ENCODE data around the gene CLDN10. TPM values are rescaled to one million over a fixed set of nuclear protein-coding genes. Genes with fewer than 3 reads are reported as not detected.

CLDN10 gene
- total and polyA plus RNA-seq, 3 experiments from 2014 or later = not detected

- Mint-ChIP-seq H3K4me3 (no peak overlapping the region), H3K4me1 (peaks cover 4 to 6% (median 5%) of the 10 kb centered on the region in 3 donors), H3K36me3 (peaks cover 0 to 4% (median 0%) of the 10 kb centered on the region in 3 donors), H3K27ac (no peak overlapping the region), H3K9me3 (peaks cover 0 to 2% (median 0%) of the 10 kb centered on the region in 5 donors), H3K27me3 (peaks cover 20 to 39% of the 10 kb centered on the region in 2 donors)
- no peaks in the 10 kb centered on the region for H3K4me1 ChIP-seq (ENCODE audit: insufficient read depth, low read length)
- DNase-seq = no peak
- no peak overlapping the region for H3K4me3 ChIP-seq (ENCODE audit: low read length)
- no peak overlapping the region for H3K27ac ChIP-seq (ENCODE audit: low read depth, low read length)
- H3K36me3 ChIP-seq (ENCODE audit: insufficient read depth, low read length) = no peaks in the 10 kb centered on the region
- ChIA-PET POLR2A (no interaction called here), CTCF (no interaction called here)
- no peaks in the 10 kb centered on the region for H3K9me3 ChIP-seq (ENCODE audit: low read length)
- H3K27me3 ChIP-seq (ENCODE audit: insufficient read depth, low read length, poor library complexity, severe bottlenecking) = peaks cover 6% of the 10 kb centered on the region
Observed at GRCh38 chr13:95547531-95548167, 4.9 kb upstream of the CLDN10 start.

GRCh38 chr13:95552208-95552538, 347 bp upstream of the CLDN10 start:
- Histone ChIP-seq H3K9me3 (ENCODE audit: low read length) (no peaks in the 10 kb centered on the region), H3K4me3 (ENCODE audit: low read length) (no peak overlapping the region), H3K4me1 (ENCODE audit: insufficient read depth, low read length) (peaks cover 3% of the 10 kb centered on the region), H3K36me3 (ENCODE audit: insufficient read depth, low read length) (no peaks in the 10 kb centered on the region), H3K27me3 (ENCODE audit: insufficient read depth, low read length, poor library complexity, severe bottlenecking) (peaks cover 16% of the 10 kb centered on the region), H3K27ac (ENCODE audit: low read depth, low read length) (no peak overlapping the region)
- peak overlapping the region in 1 of 7 donors; percentile 22 for H3K4me3 Mint-ChIP-seq
- peaks cover 32 to 73% of the 10 kb centered on the region in 2 donors for H3K27me3 Mint-ChIP-seq
- no peak for DNase-seq
- CTCF ChIA-PET = no interaction called here
- H3K36me3 Mint-ChIP-seq = peaks cover 0 to 4% (median 0%) of the 10 kb centered on the region in 3 donors
- POLR2A ChIA-PET = no interaction called here
- H3K4me1 Mint-ChIP-seq = peaks cover 12 to 20% (median 18%) of the 10 kb centered on the region in 3 donors
- H3K9me3 Mint-ChIP-seq = peaks cover 0 to 2% (median 0%) of the 10 kb centered on the region in 5 donors
- no peak overlapping the region for H3K27ac Mint-ChIP-seq

DNA sequence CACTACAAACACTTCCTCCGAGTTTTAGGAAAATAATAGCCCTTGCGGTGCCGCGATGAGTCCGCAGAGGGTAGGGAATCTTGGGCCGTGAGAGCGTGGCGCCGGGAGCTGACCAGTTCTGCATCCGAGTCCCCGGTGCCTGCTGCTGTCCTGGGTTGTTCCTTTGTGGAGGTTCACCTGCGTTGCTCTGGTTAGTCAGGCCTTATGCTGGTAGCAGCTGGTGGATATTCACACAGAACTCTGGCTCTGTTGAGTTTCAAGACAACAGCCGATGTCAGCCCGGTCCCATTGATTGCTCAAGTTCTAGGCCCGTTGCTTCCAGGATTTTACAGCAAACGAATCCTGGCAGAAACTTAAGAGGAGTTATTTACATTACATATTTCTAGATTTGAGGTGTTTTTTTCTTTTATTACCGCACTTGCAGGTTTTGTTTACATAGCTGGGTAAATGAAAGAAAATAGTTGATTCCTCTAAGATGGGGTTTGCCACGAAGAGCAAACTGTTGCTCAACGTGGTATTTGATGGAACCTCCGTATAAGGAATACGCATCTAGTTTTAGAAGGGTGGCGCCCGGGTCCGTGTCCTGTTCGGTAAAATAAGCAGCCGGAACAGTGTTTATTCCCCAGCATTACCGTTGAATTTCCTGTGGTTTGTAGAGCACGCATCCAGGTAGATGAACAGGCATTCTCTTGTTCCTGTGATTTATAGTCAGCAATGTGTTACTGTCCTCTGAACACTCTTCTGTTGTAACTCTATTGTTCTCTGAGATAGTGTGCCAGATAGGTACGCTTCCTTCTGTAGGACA, 1.3 kb downstream of the CLDN10 start:
- peaks cover 12 to 20% (median 18%) of the 10 kb centered on the region in 3 donors for H3K4me1 Mint-ChIP-seq
- POLR2A ChIA-PET = no interaction called here
- DNase-seq = no peak
- peaks cover 3% of the 10 kb centered on the region for H3K4me1 ChIP-seq (ENCODE audit: insufficient read depth, low read length)
- no peak overlapping the region for H3K4me3 ChIP-seq (ENCODE audit: low read length)
- peak overlapping the region in 1 of 8 donors; percentile 62 for H3K27ac Mint-ChIP-seq
- CTCF ChIA-PET = no interaction called here
- peaks cover 29 to 79% of the 10 kb centered on the region in 2 donors for H3K27me3 Mint-ChIP-seq
- peak overlapping the region in 4 of 7 donors; percentile 48 to 58 (median 49) for H3K4me3 Mint-ChIP-seq
- no peaks in the 10 kb centered on the region for H3K9me3 ChIP-seq (ENCODE audit: low read length)
- peaks cover 0 to 4% (median 0%) of the 10 kb centered on the region in 3 donors for H3K36me3 Mint-ChIP-seq
- H3K27me3 ChIP-seq (ENCODE audit: insufficient read depth, low read length, poor library complexity, severe bottlenecking) = peaks cover 16% of the 10 kb centered on the region
- no peaks in the 10 kb centered on the region for H3K36me3 ChIP-seq (ENCODE audit: insufficient read depth, low read length)
- H3K27ac ChIP-seq (ENCODE audit: low read depth, low read length) = no peak overlapping the region
- peaks cover 0 to 2% (median 0%) of the 10 kb centered on the region in 5 donors for H3K9me3 Mint-ChIP-seq

DNA sequence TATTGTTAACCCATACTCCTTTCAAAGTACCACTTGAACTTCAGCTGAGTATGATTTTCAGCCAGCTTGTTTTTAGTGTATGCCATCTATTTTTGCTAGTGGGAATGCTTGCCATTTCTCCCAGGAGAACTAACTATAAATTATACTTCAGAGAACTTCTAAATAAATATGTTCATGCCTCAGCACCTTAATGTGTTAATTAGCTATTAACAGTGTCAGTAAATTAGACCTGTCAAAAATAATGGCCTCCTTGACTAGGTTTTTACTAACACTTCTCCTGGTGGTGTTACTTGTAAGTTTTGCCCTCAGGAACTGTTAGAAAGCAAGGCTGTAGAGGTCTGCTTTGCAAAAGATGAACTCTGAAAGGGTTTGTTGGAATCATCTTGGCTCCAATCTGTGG, 4.5 kb downstream of the CLDN10 start:
- peaks cover 10 to 15% (median 12%) of the 10 kb centered on the region in 3 donors for H3K4me1 Mint-ChIP-seq
- H3K4me3 Mint-ChIP-seq = no peak overlapping the region
- Histone ChIP-seq H3K4me3 (ENCODE audit: low read length) (no peak overlapping the region), H3K27me3 (ENCODE audit: insufficient read depth, low read length, poor library complexity, severe bottlenecking) (peaks cover 10% of the 10 kb centered on the region), H3K27ac (ENCODE audit: low read depth, low read length) (no peak overlapping the region), H3K4me1 (ENCODE audit: insufficient read depth, low read length) (peaks cover 3% of the 10 kb centered on the region), H3K9me3 (ENCODE audit: low read length) (no peaks in the 10 kb centered on the region), H3K36me3 (ENCODE audit: insufficient read depth, low read length) (no peaks in the 10 kb centered on the region)
- ChIA-PET POLR2A (no interaction called here), CTCF (no interaction called here)
- peaks cover 0 to 1% (median under 1%) of the 10 kb centered on the region in 3 donors for H3K36me3 Mint-ChIP-seq
- no peaks in the 10 kb centered on the region for H3K9me3 Mint-ChIP-seq
- DNase-seq = no peak
- H3K27me3 Mint-ChIP-seq = peaks cover 12 to 56% of the 10 kb centered on the region in 2 donors
- H3K27ac Mint-ChIP-seq = no peak overlapping the region

GRCh38 chr13:95559100-95559499, 6.6 kb downstream of the CLDN10 start:
- H3K4me1 Mint-ChIP-seq = peaks cover 2 to 5% (median 3%) of the 10 kb centered on the region in 3 donors
- H3K4me3 Mint-ChIP-seq = no peak overlapping the region
- Histone ChIP-seq H3K36me3 (ENCODE audit: insufficient read depth, low read length) (no peaks in the 10 kb centered on the region), H3K27me3 (ENCODE audit: insufficient read depth, low read length, poor library complexity, severe bottlenecking) (peaks cover 3% of the 10 kb centered on the region), H3K4me3 (ENCODE audit: low read length) (no peak overlapping the region), H3K27ac (ENCODE audit: low read depth, low read length) (no peak overlapping the region), H3K9me3 (ENCODE audit: low read length) (no peaks in the 10 kb centered on the region), H3K4me1 (ENCODE audit: insufficient read depth, low read length) (no peaks in the 10 kb centered on the region)
- H3K27ac Mint-ChIP-seq = no peak overlapping the region
- POLR2A ChIA-PET = no interaction called here
- CTCF ChIA-PET = no interaction called here
- no peaks in the 10 kb centered on the region for H3K9me3 Mint-ChIP-seq
- H3K36me3 Mint-ChIP-seq = peaks cover 0 to 1% (median 0%) of the 10 kb centered on the region in 3 donors
- H3K27me3 Mint-ChIP-seq = peaks cover 3 to 48% of the 10 kb centered on the region in 2 donors
- DNase-seq = no peak

- H3K27me3 ChIP-seq (ENCODE audit: insufficient read depth, low read length, poor library complexity, severe bottlenecking) = no peaks in the 10 kb centered on the region
- no peaks in the 10 kb centered on the region for H3K36me3 ChIP-seq (ENCODE audit: insufficient read depth, low read length)
- no peak overlapping the region for H3K27ac Mint-ChIP-seq
- ChIA-PET POLR2A (no interaction called here), CTCF (no interaction called here)
- H3K4me3 Mint-ChIP-seq = no peak overlapping the region
- no peaks in the 10 kb centered on the region for H3K9me3 ChIP-seq (ENCODE audit: low read length)
- peaks cover 0 to 1% (median 0%) of the 10 kb centered on the region in 3 donors for H3K36me3 Mint-ChIP-seq
- no peak for DNase-seq
- no peak overlapping the region for H3K27ac ChIP-seq (ENCODE audit: low read depth, low read length)
- peaks cover 0 to 2% (median 0%) of the 10 kb centered on the region in 3 donors for H3K4me1 Mint-ChIP-seq
- no peaks in the 10 kb centered on the region for H3K9me3 Mint-ChIP-seq
- H3K4me1 ChIP-seq (ENCODE audit: insufficient read depth, low read length) = no peaks in the 10 kb centered on the region
- H3K4me3 ChIP-seq (ENCODE audit: low read length) = no peak overlapping the region
- peaks cover 0 to 38% of the 10 kb centered on the region in 2 donors for H3K27me3 Mint-ChIP-seq
Observed at GRCh38 chr13:95560387-95560786, 7.9 kb downstream of the CLDN10 start.

DNA sequence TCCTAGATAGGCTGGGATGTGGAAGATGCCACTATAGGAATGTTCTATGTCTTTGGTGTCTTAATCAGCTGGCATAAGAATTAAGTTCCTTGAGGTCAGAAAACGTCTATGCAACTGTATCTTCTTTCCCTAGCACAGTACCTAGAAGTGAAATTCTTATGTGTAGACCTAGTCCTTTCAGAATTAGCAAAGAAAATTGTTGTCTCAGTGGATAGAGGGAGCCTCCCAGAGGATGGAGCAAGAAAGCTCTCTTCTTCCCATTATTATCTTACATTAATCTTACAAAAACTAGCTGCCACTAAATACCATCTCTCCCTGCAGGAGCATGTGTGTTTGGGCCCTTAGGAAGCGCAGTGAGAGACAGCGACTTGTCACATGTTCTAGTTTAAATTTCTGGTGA, 11.6 kb downstream of the CLDN10 start:
- POLR2A ChIA-PET = no interaction called here

DNA sequence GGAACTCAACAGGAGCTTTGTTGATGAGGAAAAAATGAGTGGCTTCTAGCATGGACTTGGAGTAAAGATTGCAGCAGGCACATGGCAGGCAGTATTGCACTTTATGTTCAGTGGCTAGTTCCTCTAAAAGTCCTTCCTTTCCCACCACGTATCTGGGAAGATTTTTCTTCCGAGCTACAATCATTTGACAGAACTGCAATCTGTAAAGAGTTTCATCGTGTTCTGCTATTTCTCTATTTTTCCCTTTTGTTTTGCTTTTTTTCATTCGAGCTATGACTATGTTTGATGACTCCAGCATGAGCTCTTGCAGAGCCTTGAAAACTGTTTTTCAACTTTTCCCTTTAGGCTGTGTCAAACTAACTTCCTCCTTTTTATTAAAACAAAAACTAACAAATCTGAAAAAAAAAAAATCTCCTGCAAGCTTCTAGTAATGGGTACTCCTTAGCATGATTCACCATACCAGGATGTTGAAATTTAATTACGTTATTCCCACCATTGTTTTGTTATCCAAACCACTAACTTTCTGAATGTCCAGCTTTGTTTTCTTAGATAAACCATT, 12.3 kb downstream of the CLDN10 start:
- POLR2A ChIA-PET = no interaction called here
- Mint-ChIP-seq H3K9me3 (peaks cover 0 to 5% (median 2%) of the 10 kb centered on the region in 5 donors), H3K4me1 (peaks cover 0 to 2% (median 0%) of the 10 kb centered on the region in 3 donors), H3K36me3 (peaks cover 0 to 1% (median 0%) of the 10 kb centered on the region in 3 donors), H3K4me3 (no peak overlapping the region), H3K27ac (no peak overlapping the region), H3K27me3 (peaks cover 0 to 27% of the 10 kb centered on the region in 2 donors)
- Histone ChIP-seq H3K36me3 (ENCODE audit: insufficient read depth, low read length) (no peaks in the 10 kb centered on the region), H3K4me3 (ENCODE audit: low read length) (no peak overlapping the region), H3K27me3 (ENCODE audit: insufficient read depth, low read length, poor library complexity, severe bottlenecking) (no peaks in the 10 kb centered on the region), H3K27ac (ENCODE audit: low read depth, low read length) (no peak overlapping the region), H3K9me3 (ENCODE audit: low read length) (no peaks in the 10 kb centered on the region), H3K4me1 (ENCODE audit: insufficient read depth, low read length) (no peaks in the 10 kb centered on the region)
- CTCF ChIA-PET = no interaction called here
- no peak for DNase-seq

More for the DNA sequence above, 11.6 kb downstream of the CLDN10 start:
- Mint-ChIP-seq H3K27me3 (peaks cover 0 to 29% of the 10 kb centered on the region in 2 donors), H3K4me1 (peaks cover 0 to 2% (median 0%) of the 10 kb centered on the region in 3 donors), H3K27ac (no peak overlapping the region), H3K4me3 (no peak overlapping the region), H3K9me3 (peaks cover 0 to 5% (median 2%) of the 10 kb centered on the region in 5 donors), H3K36me3 (peaks cover 0 to 1% (median 0%) of the 10 kb centered on the region in 3 donors)
- Histone ChIP-seq H3K27ac (ENCODE audit: low read depth, low read length) (no peak overlapping the region), H3K9me3 (ENCODE audit: low read length) (no peaks in the 10 kb centered on the region), H3K4me1 (ENCODE audit: insufficient read depth, low read length) (no peaks in the 10 kb centered on the region), H3K36me3 (ENCODE audit: insufficient read depth, low read length) (no peaks in the 10 kb centered on the region), H3K27me3 (ENCODE audit: insufficient read depth, low read length, poor library complexity, severe bottlenecking) (no peaks in the 10 kb centered on the region), H3K4me3 (ENCODE audit: low read length) (no peak overlapping the region)
- CTCF ChIA-PET = no interaction called here
- no peak for DNase-seq

Measured in CD8-positive, alpha-beta memory T cell (primary cell).